ENCODE results near the gene SCN4B.

DNA sequence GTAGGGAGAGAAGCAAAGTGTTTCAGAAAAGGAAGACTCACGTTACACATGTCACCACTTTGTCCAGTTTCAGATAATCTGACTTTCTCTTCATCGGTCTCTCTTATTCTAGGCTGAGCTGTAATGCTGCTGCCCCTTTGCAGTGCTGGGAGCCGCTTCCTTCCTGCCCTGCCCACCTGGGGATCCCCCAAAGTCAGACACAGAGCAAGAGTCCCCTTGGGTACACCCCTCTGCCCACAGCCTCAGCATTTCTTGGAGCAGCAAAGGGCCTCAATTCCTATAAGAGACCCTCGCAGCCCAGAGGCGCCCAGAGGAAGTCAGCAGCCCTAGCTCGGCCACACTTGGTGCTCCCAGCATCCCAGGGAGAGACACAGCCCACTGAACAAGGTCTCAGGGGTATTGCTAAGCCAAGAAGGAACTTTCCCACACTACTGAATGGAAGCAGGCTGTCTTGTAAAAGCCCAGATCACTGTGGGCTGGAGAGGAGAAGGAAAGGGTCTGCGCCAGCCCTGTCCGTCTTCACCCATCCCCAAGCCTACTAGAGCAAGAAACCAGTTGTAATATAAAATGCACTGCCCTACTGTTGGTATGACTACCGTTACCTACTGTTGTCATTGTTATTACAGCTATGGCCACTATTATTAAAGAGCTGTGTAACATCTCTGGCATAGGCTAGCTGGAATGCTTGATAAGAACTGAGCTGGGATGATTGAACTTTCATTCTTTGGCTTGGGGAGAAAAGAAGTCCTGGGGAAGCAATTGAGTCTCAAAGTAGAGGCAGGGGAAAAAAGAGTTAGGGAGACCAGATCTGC is 34.6 kb downstream of the SCN4B start:
- TF ChIP-seq, protein P1, sequence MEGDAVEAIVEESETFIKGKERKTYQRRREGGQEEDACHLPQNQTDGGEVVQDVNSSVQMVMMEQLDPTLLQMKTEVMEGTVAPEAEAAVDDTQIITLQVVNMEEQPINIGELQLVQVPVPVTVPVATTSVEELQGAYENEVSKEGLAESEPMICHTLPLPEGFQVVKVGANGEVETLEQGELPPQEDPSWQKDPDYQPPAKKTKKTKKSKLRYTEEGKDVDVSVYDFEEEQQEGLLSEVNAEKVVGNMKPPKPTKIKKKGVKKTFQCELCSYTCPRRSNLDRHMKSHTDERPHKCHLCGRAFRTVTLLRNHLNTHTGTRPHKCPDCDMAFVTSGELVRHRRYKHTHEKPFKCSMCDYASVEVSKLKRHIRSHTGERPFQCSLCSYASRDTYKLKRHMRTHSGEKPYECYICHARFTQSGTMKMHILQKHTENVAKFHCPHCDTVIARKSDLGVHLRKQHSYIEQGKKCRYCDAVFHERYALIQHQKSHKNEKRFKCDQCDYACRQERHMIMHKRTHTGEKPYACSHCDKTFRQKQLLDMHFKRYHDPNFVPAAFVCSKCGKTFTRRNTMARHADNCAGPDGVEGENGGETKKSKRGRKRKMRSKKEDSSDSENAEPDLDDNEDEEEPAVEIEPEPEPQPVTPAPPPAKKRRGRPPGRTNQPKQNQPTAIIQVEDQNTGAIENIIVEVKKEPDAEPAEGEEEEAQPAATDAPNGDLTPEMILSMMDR (IDR thresholded peaks at IDR 0.05) = no peak
- TF ChIP-seq EZH2 (IDR thresholded peaks at IDR 0.05) = no peak
- no peak for TF ChIP-seq EZH2phosphoT487 (IDR thresholded peaks at IDR 0.05)

Measured in neural progenitor cell (in vitro differentiated cells).